K562 (cell line): ENCODE results near the gene PEBP1. TPM values are rescaled to one million over a fixed set of nuclear protein-coding genes. Genes with fewer than 3 reads are reported as not detected.

Experiments used
- HDGF ChIP-seq: fragments of 450-650 bp; IDR thresholded peaks from 2 replicates; pipeline ENCODE4 v1.6.1; 2016
- NR2C2 ChIP-seq, 2 experiments: fragments of 200-800 bp in 1 of 2; sonication (Bioruptor generic) in 1 of 2; sonication (generic) in 1 of 2; formaldehyde crosslinking in 1 of 2; IDR thresholded peaks; 2 replicates each; pipeline versions ENCODE4 v1.6.1 to v1.8.0; 2016 to 2022; ENCODE audit warnings: mild to moderate bottlenecking in 1 of 2, missing compliant biosample characterization in 1 of 2, missing genetic modification characterization in 1 of 2, missing genetic modification reagents in 1 of 2
- NRF1 ChIP-seq, 2 experiments: fragments of 450-650 bp; IDR thresholded peaks in 1 of 2; conservative IDR thresholded peaks in 1 of 2; 2 replicates each; pipeline ENCODE4 v1.6.1; 2014; ENCODE audit warnings: mild to moderate bottlenecking in 2 of 2
- OTX1 ChIP-seq: fragments of 450-650 bp; formaldehyde crosslinking; IDR thresholded peaks from 2 replicates; pipeline ENCODE4 v1.4.0; 2022; ENCODE audit warnings: mild to moderate bottlenecking
- SRSF3 ChIP-seq: fragments of 200-400 bp; formaldehyde crosslinking; IDR thresholded peaks from 2 replicates; pipeline ENCODE4 v1.6.1; 2016; ENCODE audit warnings: mild to moderate bottlenecking, low read length, moderate library complexity; ENCODE audit not compliant: insufficient read depth
- TAF7 ChIP-seq: fragments of 450-650 bp; IDR thresholded peaks from 2 replicates; pipeline ENCODE4 v1.6.1; 2016; ENCODE audit warnings: missing genetic modification characterization, missing compliant biosample characterization
- ZC3H4 ChIP-seq: sonication (generic); formaldehyde crosslinking; IDR thresholded peaks from 2 replicates; pipeline ENCODE4 v1.9.0; 2021; ENCODE audit warnings: missing genetic modification reagents, borderline replicate concordance
- ZNF408 ChIP-seq: fragments of 250-450 bp; sonication (Bioruptor Pico); IDR thresholded peaks from 2 replicates; pipeline ENCODE4 v1.4.0; 2020; ENCODE audit warnings: low read depth, mild to moderate bottlenecking, moderate library complexity
- ZNF77 ChIP-seq: fragments of 250-450 bp; sonication (Bioruptor Pico); IDR thresholded peaks from 2 replicates; pipeline ENCODE4 v1.5.0; 2020
- polyA plus RNA-seq, 8 experiments: library from polyadenylated mRNA; depleted of rRNA in 4 of 8; stranded (reverse) in 5 of 8; unstranded in 3 of 8; fragments of >200 nt; fragmentation: Nextera tagmentation in 2 of 8; fragmentation: Illumina TruSeq in 1 of 8; extraction: Ambion mirVana in 2 of 8; extraction: Trizol in 1 of 8; gene quantifications; 2 replicates each; pipeline versions ENCODE4 v1.2.1 to v1.2.3, GENCODE V29; 2011 to 2014; ENCODE audit warnings: inconsistent platforms in 1 of 8, missing spikeins in 1 of 8
- total RNA-seq, 7 experiments: library from RNA; depleted of rRNA in 6 of 7; stranded (reverse); fragments of >200 nt in 6 of 7; fragmentation: Illumina TruSeq in 2 of 7; extraction: Trizol in 2 of 7; gene quantifications; 2 replicates each; pipeline versions ENCODE4 v1.2.1 to v1.2.3, GENCODE V29; 2011 to 2021; ENCODE audit warnings: low replicate concordance in 1 of 7
- TF ChIP-seq, protein P1 (sequence below), 2 experiments: fragments of 450-650 bp; formaldehyde crosslinking in 1 of 2; IDR thresholded peaks; 2 replicates each; pipeline versions ENCODE4 v1.4.0 to v1.6.1; 2014 to 2020; ENCODE audit warnings: mild to moderate bottlenecking in 2 of 2, borderline replicate concordance in 1 of 2, low read depth in 1 of 2
- TF ChIP-seq, protein P2 (sequence below), 3 experiments: IDR thresholded peaks in 2 of 3; conservative IDR thresholded peaks in 1 of 3; 2 replicates each; pipeline ENCODE4 v1.5.1; 2011 to 2012; ENCODE audit warnings: low read length in 3 of 3, mild to moderate bottlenecking in 3 of 3, control low read depth in 2 of 3, improper control_type of control experiment in 1 of 3, inconsistent platforms in 1 of 3, low read depth in 1 of 3, mixed read lengths in 1 of 3, moderate library complexity in 1 of 3; ENCODE audit not compliant: insufficient read depth in 2 of 3
- TF ChIP-seq, protein P3 (sequence below): fragments of 450-650 bp; IDR thresholded peaks from 2 replicates; pipeline ENCODE4 v1.6.1; 2017; ENCODE audit warnings: antibody characterized with exemption
- TF ChIP-seq, protein P4 (sequence below): sonication (generic); formaldehyde crosslinking; IDR thresholded peaks from 2 replicates; pipeline ENCODE4 v1.8.1; 2023; ENCODE audit warnings: mild to moderate bottlenecking, missing genetic modification reagents, moderate library complexity

PEBP1 gene
- total and polyA plus RNA-seq, 9 of the 15 experiments (the other 6 are each of a cell fraction or from before 2014, with no cell fraction given), result 77.3 to 207 (median 153) TPM

DNA sequence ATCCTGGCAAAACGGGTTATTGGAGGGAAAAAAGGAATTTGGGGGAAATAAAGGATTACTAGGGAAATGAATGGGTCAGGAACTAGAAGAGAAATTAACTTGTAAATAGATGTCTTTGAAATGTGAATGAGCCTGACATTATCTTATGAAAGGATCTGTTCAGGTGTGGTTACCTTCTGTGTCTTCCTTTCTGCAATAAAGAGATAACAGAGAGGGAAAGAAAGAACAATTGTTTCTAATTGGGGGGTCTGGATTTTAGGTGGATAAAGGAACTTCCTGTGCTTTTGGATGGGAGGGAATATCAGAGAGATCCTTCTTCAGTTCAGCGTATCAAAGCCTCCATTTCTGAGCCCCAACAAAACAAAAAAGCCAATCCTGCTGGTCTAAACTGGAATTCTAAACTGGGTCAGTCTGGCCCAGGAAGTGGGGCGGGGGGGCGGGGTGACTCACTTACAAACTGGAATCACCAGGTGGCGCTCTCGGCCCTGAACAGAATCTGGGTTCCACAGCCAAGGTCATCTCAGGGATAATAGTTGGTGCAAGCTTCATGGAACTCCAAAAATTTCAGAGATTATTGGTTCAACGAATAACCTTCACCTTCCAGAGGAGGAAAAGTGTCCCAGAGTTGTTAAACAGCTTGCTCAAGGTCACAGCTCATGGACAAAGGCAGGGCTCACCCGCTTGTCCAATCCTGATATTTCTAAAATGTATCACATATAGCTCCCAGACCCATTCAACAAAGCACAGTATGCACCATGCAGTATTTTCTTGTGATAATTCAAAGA is 15.2 kb upstream of the PEBP1 start (continued):
- TF ChIP-seq, protein P1, sequence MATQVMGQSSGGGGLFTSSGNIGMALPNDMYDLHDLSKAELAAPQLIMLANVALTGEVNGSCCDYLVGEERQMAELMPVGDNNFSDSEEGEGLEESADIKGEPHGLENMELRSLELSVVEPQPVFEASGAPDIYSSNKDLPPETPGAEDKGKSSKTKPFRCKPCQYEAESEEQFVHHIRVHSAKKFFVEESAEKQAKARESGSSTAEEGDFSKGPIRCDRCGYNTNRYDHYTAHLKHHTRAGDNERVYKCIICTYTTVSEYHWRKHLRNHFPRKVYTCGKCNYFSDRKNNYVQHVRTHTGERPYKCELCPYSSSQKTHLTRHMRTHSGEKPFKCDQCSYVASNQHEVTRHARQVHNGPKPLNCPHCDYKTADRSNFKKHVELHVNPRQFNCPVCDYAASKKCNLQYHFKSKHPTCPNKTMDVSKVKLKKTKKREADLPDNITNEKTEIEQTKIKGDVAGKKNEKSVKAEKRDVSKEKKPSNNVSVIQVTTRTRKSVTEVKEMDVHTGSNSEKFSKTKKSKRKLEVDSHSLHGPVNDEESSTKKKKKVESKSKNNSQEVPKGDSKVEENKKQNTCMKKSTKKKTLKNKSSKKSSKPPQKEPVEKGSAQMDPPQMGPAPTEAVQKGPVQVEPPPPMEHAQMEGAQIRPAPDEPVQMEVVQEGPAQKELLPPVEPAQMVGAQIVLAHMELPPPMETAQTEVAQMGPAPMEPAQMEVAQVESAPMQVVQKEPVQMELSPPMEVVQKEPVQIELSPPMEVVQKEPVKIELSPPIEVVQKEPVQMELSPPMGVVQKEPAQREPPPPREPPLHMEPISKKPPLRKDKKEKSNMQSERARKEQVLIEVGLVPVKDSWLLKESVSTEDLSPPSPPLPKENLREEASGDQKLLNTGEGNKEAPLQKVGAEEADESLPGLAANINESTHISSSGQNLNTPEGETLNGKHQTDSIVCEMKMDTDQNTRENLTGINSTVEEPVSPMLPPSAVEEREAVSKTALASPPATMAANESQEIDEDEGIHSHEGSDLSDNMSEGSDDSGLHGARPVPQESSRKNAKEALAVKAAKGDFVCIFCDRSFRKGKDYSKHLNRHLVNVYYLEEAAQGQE (IDR thresholded peaks at IDR 0.05; ENCODE audit: borderline replicate concordance), result peak; percentile 98
- TF ChIP-seq, protein P1 (CRISPR knock-in tag; IDR thresholded peaks at IDR 0.05; ENCODE audit: low read depth), result no peak
- no peak for TF ChIP-seq OTX1
- TF ChIP-seq, protein P2, sequence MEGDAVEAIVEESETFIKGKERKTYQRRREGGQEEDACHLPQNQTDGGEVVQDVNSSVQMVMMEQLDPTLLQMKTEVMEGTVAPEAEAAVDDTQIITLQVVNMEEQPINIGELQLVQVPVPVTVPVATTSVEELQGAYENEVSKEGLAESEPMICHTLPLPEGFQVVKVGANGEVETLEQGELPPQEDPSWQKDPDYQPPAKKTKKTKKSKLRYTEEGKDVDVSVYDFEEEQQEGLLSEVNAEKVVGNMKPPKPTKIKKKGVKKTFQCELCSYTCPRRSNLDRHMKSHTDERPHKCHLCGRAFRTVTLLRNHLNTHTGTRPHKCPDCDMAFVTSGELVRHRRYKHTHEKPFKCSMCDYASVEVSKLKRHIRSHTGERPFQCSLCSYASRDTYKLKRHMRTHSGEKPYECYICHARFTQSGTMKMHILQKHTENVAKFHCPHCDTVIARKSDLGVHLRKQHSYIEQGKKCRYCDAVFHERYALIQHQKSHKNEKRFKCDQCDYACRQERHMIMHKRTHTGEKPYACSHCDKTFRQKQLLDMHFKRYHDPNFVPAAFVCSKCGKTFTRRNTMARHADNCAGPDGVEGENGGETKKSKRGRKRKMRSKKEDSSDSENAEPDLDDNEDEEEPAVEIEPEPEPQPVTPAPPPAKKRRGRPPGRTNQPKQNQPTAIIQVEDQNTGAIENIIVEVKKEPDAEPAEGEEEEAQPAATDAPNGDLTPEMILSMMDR (IDR thresholded peaks at IDR 0.05 in 2 of 3, conservative IDR thresholded peaks at IDR 0.05 in 1 of 3; ENCODE audit: insufficient read depth in 2 of 3, low read depth in 1 of 3, low read length in 3 of 3), result peak in 2 of 3 experiments; percentile 55 to 64; a peak in 5 of 6 replicates
- TF ChIP-seq SRSF3, result no peak
- no peak for TF ChIP-seq ZNF77 (CRISPR knock-in tag)
- no peak for TF ChIP-seq TAF7 (tag)
- TF ChIP-seq ZNF408 (CRISPR knock-in tag), result no peak
- TF ChIP-seq NR2C2 (CRISPR knock-in tag; IDR thresholded peaks at IDR 0.05), result no peak
- no peak for TF ChIP-seq NR2C2 (tag; IDR thresholded peaks at IDR 0.05)
- TF ChIP-seq, protein P3, sequence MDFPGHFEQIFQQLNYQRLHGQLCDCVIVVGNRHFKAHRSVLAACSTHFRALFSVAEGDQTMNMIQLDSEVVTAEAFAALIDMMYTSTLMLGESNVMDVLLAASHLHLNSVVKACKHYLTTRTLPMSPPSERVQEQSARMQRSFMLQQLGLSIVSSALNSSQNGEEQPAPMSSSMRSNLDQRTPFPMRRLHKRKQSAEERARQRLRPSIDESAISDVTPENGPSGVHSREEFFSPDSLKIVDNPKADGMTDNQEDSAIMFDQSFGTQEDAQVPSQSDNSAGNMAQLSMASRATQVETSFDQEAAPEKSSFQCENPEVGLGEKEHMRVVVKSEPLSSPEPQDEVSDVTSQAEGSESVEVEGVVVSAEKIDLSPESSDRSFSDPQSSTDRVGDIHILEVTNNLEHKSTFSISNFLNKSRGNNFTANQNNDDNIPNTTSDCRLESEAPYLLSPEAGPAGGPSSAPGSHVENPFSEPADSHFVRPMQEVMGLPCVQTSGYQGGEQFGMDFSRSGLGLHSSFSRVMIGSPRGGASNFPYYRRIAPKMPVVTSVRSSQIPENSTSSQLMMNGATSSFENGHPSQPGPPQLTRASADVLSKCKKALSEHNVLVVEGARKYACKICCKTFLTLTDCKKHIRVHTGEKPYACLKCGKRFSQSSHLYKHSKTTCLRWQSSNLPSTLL, result no peak
- TF ChIP-seq, protein P4, sequence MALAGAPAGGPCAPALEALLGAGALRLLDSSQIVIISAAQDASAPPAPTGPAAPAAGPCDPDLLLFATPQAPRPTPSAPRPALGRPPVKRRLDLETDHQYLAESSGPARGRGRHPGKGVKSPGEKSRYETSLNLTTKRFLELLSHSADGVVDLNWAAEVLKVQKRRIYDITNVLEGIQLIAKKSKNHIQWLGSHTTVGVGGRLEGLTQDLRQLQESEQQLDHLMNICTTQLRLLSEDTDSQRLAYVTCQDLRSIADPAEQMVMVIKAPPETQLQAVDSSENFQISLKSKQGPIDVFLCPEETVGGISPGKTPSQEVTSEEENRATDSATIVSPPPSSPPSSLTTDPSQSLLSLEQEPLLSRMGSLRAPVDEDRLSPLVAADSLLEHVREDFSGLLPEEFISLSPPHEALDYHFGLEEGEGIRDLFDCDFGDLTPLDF (CRISPR knock-in tag), result no peak
- no peak for TF ChIP-seq ZC3H4 (CRISPR knock-in tag)
- 0 out of 2 replicates have a peak, but pooled peaks have one; percentile 26 for TF ChIP-seq HDGF
- TF ChIP-seq NRF1 (conservative IDR thresholded peaks at IDR 0.05 in 1 of 2, IDR thresholded peaks at IDR 0.05 in 1 of 2), result no peak
